Transverse colon (tissue), 4 donors: Measurements from ENCODE around the gene ACSF3. TPM values are rescaled to one million over a fixed set of nuclear protein-coding genes. Genes with fewer than 3 reads are reported as not detected.

Source experiments
- DNase-seq: peaks from one replicate; pipeline ENCODE4 v3.0.0-alpha.2; 2019
- H3K27ac ChIP-seq, 4 donors: fragments of 200-600 bp; sonication (generic); 2 replicates each; pipeline ENCODE4 v1.5.1; 2016 to 2018; ENCODE audit warnings: inconsistent platforms in 4 of 4
- H3K27me3 ChIP-seq: fragments of 200-600 bp; sonication (generic); 2 replicates; pipeline ENCODE4 v1.5.1; 2017; ENCODE audit warnings: inconsistent platforms
- H3K36me3 ChIP-seq, 4 donors: fragments of 200-600 bp; sonication (generic); 2 replicates each; pipeline ENCODE4 v1.5.1; 2017 to 2019; ENCODE audit warnings: inconsistent platforms in 4 of 4
- H3K4me1 ChIP-seq, 4 donors: fragments of 200-600 bp; sonication (generic); 2 replicates each; pipeline ENCODE4 v1.5.1; 2017 to 2020; ENCODE audit warnings: inconsistent platforms in 4 of 4
- H3K4me3 ChIP-seq, 4 donors: fragments of 200-600 bp; sonication (generic); 1 replicate in 1 of 4; 2 replicates in 3 of 4; pipeline versions ENCODE4 v1.5.1 to v1.6.1; 2017 to 2019; ENCODE audit warnings: inconsistent platforms in 4 of 4
- H3K9me3 ChIP-seq, 2 donors: fragments of 200-600 bp; sonication (generic); 2 replicates each; pipeline ENCODE4 v1.5.1; 2017 to 2019; ENCODE audit warnings: inconsistent platforms in 2 of 2
- EP300 ChIP-seq: sonication (generic); formaldehyde crosslinking; IDR thresholded peaks from one replicate; pipeline ENCODE4 v1.6.1; 2017; ENCODE audit warnings: antibody characterized with exemption, low read depth
- POLR2A ChIP-seq: fragments of 450-650 bp; IDR thresholded peaks from one replicate; pipeline ENCODE4 v1.6.1; 2016; ENCODE audit warnings: antibody characterized with exemption, mild to moderate bottlenecking, moderate library complexity
- POLR2AphosphoS5 ChIP-seq, 3 donors: sonication (generic); formaldehyde crosslinking; IDR thresholded peaks; one replicate each; pipeline ENCODE4 v1.6.1; 2016; ENCODE audit warnings: antibody characterized with exemption in 3 of 3
- WGBS, 2 donors: methylation state at CpG; one replicate each; pipeline ENCODE4 v1.1.5; 2018; ENCODE audit warnings: low coverage in 1 of 2; 5-methylcytosine and 5-hydroxymethylcytosine counted together
- in situ Hi-C, 4 donors: fragments of 200-750 bp; cut with MboI; loops; one replicate each; pipeline versions ENCODE4 v1.15.0 to v1.15.1; 2017; ENCODE audit warnings: low sequenced_read_pairs in 3 of 4, low pct_ligation_motif_present in 1 of 4, low pct_unique_long_range_greater_than_20kb in 1 of 4
- intact Hi-C: fragments of 100-400 bp; cut with DNase I; formaldehyde crosslinking; loops from one replicate; pipeline ENCODE4 v1.15.1; 2023; ENCODE audit warnings: low total_unique reads
- total RNA-seq, 4 donors: library from RNA; depleted of rRNA; stranded (reverse); fragments of >200 nt; gene quantifications; one replicate each; pipeline ENCODE4 v1.1.0, GENCODE V29; 2016
- TF ChIP-seq, protein P1 (sequence below), 5 experiments: fragments of 200-600 bp in 3 of 5; fragments of 450-650 bp in 2 of 5; sonication (generic) in 3 of 5; IDR thresholded peaks; 1 replicate in 2 of 5; 2 replicates in 3 of 5; pipeline ENCODE4 v1.5.1; 2016 to 2017; ENCODE audit warnings: antibody characterized with exemption in 5 of 5, inconsistent platforms in 3 of 5, mild to moderate bottlenecking in 2 of 5, moderate library complexity in 1 of 5

The ACSF3 gene
- total RNA-seq, 4 donors from 2014 or later, result 54.5 to 120 (median 75.8) TPM

DNA sequence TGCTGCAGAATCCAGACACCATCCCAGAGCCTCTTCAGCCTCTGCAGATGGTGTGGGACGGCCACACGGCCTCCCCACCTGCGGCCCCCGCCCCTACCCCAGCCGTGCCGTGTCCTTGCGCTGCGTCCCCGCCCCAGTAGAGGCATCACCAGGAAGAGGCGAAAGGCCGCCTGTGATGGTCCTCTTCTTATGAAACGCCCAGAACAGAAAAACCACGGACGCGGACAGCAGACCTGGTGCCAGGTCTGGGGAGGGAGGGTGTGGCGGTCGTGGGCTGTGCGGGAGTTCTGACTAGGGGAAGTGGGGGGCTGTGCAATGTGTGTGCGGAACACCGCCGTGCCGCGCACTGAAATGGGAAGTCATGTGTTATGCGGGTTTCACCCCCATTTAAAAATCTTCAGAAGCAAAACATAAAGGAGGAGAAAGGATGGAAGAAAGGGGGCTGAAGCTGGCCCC is 25.5 kb downstream of the ACSF3 start:
- Histone ChIP-seq H3K4me3 (no peak overlapping the region), H3K36me3 (peaks cover 0 to 10% (median 2%) of the 10 kb centered on the region in 4 donors), H3K27ac (no peak overlapping the region), H3K9me3 (no peaks in the 10 kb centered on the region), H3K27me3 (no peaks in the 10 kb centered on the region), H3K4me1 (peaks cover 0 to 21% (median 2%) of the 10 kb centered on the region in 4 donors)
- TF ChIP-seq, protein P1, sequence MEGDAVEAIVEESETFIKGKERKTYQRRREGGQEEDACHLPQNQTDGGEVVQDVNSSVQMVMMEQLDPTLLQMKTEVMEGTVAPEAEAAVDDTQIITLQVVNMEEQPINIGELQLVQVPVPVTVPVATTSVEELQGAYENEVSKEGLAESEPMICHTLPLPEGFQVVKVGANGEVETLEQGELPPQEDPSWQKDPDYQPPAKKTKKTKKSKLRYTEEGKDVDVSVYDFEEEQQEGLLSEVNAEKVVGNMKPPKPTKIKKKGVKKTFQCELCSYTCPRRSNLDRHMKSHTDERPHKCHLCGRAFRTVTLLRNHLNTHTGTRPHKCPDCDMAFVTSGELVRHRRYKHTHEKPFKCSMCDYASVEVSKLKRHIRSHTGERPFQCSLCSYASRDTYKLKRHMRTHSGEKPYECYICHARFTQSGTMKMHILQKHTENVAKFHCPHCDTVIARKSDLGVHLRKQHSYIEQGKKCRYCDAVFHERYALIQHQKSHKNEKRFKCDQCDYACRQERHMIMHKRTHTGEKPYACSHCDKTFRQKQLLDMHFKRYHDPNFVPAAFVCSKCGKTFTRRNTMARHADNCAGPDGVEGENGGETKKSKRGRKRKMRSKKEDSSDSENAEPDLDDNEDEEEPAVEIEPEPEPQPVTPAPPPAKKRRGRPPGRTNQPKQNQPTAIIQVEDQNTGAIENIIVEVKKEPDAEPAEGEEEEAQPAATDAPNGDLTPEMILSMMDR (IDR thresholded peaks at IDR 0.05), result no peak
- TF ChIP-seq EP300, result no peak
- no peak for TF ChIP-seq POLR2A
- no peak for TF ChIP-seq POLR2AphosphoS5 (IDR thresholded peaks at IDR 0.05)
- no peak for DNase-seq
- WGBS, 2 donors, result 87% methylated on average over 24 of the region's 24 CpGs; no CpG with 5 or more reads in 1 of the 2 donors
- intact Hi-C loops (no loop called here), in situ Hi-C loops (no loop called here)

DNA sequence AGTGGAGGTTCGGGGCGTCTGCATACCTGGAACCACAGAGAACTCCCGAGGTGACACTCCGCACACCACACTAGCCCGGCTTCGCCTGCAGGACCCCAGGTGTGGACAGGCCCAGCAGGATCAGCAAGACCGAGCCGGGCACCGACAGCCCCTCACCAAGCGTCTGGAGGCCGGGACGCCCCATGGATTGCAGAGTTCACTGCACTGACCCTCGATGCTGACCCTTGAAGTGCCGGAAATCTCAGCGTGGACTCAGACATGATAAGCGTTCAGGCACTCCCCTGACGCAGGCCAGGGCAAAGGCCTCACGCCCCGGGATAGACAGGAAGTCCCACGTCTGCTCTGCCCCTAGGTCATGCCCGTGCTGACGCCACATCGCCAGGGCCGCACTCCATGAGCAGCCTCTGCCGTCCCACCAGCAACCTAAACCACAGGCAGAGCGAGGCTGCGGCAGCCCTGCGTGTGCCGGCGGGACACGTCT is 26.0 kb downstream of the ACSF3 start:
- Histone ChIP-seq H3K4me3 (no peak overlapping the region), H3K36me3 (peaks cover 0 to 10% (median 2%) of the 10 kb centered on the region in 4 donors), H3K4me1 (peaks cover 0 to 16% (median 2%) of the 10 kb centered on the region in 4 donors), H3K27ac (no peak overlapping the region), H3K9me3 (no peaks in the 10 kb centered on the region), H3K27me3 (no peaks in the 10 kb centered on the region)
- no peak for TF ChIP-seq POLR2AphosphoS5 (IDR thresholded peaks at IDR 0.05)
- TF ChIP-seq POLR2A, result no peak
- TF ChIP-seq, protein P1 (IDR thresholded peaks at IDR 0.05), result no peak
- TF ChIP-seq EP300, result no peak
- DNase-seq, result no peak
- intact Hi-C loops (no loop called here), in situ Hi-C loops (no loop called here)
- 92% methylated on average over 31 of the region's 31 CpGs; no CpG with 5 or more reads in 1 of the 2 donors for WGBS, 2 donors

DNA sequence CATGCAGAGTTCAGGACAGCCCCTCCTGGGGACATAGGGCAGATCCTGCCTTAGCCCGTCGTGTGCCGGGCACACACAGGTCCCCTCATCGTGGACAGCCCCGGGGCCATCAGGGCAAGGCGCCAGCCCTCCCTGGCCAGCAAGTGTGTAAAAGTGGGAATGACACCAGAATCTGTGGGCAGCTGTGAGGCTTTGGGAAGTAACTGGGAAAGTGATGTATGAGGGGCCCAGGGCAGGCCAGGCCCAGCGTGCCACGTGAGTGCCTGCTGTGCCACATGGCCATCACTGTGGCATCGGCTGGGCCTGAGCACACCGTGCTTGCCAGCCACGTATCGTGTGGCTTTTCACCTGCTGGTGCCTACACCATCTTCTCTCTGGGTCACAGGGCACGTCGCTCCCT is 26.6 kb downstream of the ACSF3 start:
- H3K4me1 ChIP-seq, result peaks cover 0 to 14% (median 2%) of the 10 kb centered on the region in 4 donors
- no peak for TF ChIP-seq POLR2AphosphoS5 (IDR thresholded peaks at IDR 0.05)
- no peak for TF ChIP-seq POLR2A
- TF ChIP-seq EP300, result no peak
- TF ChIP-seq, protein P1 (IDR thresholded peaks at IDR 0.05), result no peak
- in situ Hi-C loops, result no loop called here
- no peak overlapping the region for H3K4me3 ChIP-seq
- no peaks in the 10 kb centered on the region for H3K27me3 ChIP-seq
- H3K9me3 ChIP-seq, result no peaks in the 10 kb centered on the region
- H3K27ac ChIP-seq, result no peak overlapping the region
- WGBS, 2 donors, result 96% methylated on average over 14 of the region's 14 CpGs; no CpG with 5 or more reads in 1 of the 2 donors
- no peak for DNase-seq
- peaks cover 0 to 10% (median 2%) of the 10 kb centered on the region in 4 donors for H3K36me3 ChIP-seq
- intact Hi-C loops, result no loop called here

DNA sequence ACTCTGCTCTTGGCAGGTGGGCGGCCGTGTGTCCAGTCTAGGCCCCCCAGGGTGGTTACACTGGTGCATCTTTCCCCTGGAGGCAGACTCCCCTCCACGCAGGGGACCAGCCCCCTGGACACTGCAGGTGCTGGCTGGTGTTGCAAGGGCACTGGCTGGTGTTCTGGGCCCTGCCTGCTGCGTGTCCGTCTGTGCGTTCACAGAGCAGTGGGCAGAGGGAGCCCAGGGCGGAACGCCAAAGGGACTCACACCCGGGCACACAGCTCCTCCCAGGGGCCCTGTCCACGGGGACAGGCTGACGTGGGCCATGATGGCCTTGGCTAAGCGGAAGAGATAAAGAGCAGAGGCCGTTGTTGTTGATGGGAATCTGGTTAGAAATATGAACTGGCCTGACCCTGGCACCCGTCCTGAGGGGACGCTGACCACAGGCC is 27.3 kb downstream of the ACSF3 start:
- H3K36me3 ChIP-seq, result peaks cover 0 to 11% (median 2%) of the 10 kb centered on the region in 4 donors
- intact Hi-C loops (no loop called here), in situ Hi-C loops (no loop called here)
- peaks cover 0 to 14% (median 2%) of the 10 kb centered on the region in 4 donors for H3K4me1 ChIP-seq
- 92% methylated on average over 12 of the region's 15 CpGs; no CpG with 5 or more reads in 1 of the 2 donors for WGBS, 2 donors
- H3K4me3 ChIP-seq, result no peak overlapping the region
- no peaks in the 10 kb centered on the region for H3K9me3 ChIP-seq
- DNase-seq, result no peak
- no peaks in the 10 kb centered on the region for H3K27me3 ChIP-seq
- TF ChIP-seq EP300 (no peak), POLR2A (no peak), POLR2AphosphoS5 (IDR thresholded peaks at IDR 0.05) (no peak)
- TF ChIP-seq, protein P1 (IDR thresholded peaks at IDR 0.05), result no peak
- no peak overlapping the region for H3K27ac ChIP-seq
